CD4-positive, alpha-beta T cell (primary cell): ENCODE measurements around the gene DNMT3A. TPM values are rescaled to one million over a fixed set of nuclear protein-coding genes. Genes with fewer than 3 reads are reported as not detected.

Source experiments
- ATAC-seq: fragments of 200-7000 bp; cut with Tn5 transposase; one replicate; pipeline ENCODE4 v1.10.0; 2022; ENCODE audit warnings: mild to moderate bottlenecking; ENCODE audit not compliant: poor library complexity
- CTCF ChIA-PET: fragments of 350-600 bp; sonication (Branson Sonifier 250); formaldehyde crosslinking; loops from one replicate; lab custom pipeline; 2021; ENCODE audit warnings: antibody characterized with exemption, inconsistent platforms; lab: Charles Lee
- POLR2A ChIA-PET: fragments of 350-600 bp; sonication (Branson Sonifier 250); formaldehyde crosslinking; loops from one replicate; lab custom pipeline; 2021; ENCODE audit warnings: antibody characterized with exemption, inconsistent platforms; lab: Charles Lee
- DNase-seq, 14 experiments: peaks; one replicate each; pipeline ENCODE4 v3.0.0-alpha.2; 2013 to 2020; ENCODE audit warnings: mixed read lengths in 2 of 14
- H3K27ac ChIP-seq, 2 donors: one replicate each; pipeline versions ENCODE4 v1.5.1 to v1.7.0; 2013; ENCODE audit warnings: low read length in 2 of 2, low read depth in 1 of 2, mild to moderate bottlenecking in 1 of 2
- H3K27me3 ChIP-seq, 2 experiments: 1 replicate in 1 of 2; 2 replicates in 1 of 2; pipeline versions ENCODE4 v1.6.1 to v1.7.0; 2013; ENCODE audit warnings: low read length in 2 of 2, control low read depth in 1 of 2, mild to moderate bottlenecking in 1 of 2, moderate library complexity in 1 of 2; ENCODE audit not compliant: insufficient read depth in 2 of 2, control insufficient read depth in 1 of 2
- H3K36me3 ChIP-seq: one replicate; pipeline ENCODE4 v1.6.1; 2013; ENCODE audit warnings: low read length, control low read depth; ENCODE audit not compliant: insufficient read depth
- H3K4me1 ChIP-seq: one replicate; pipeline ENCODE4 v1.6.1; 2013; ENCODE audit warnings: low read length, control low read depth; ENCODE audit not compliant: insufficient read depth
- H3K4me3 ChIP-seq: one replicate; pipeline ENCODE4 v1.5.1; 2013; ENCODE audit warnings: mild to moderate bottlenecking, low read length, moderate library complexity
- H3K9me3 ChIP-seq, 2 experiments: 1 replicate in 1 of 2; 2 replicates in 1 of 2; pipeline versions ENCODE4 v1.6.1 to v1.7.0; 2013; ENCODE audit warnings: low read length in 2 of 2, mild to moderate bottlenecking in 2 of 2, control low read depth in 1 of 2, moderate library complexity in 1 of 2; ENCODE audit not compliant: control insufficient read depth in 1 of 2, insufficient read depth in 1 of 2
- H3K27ac Mint-ChIP-seq: one replicate; pipeline ENCODE4 v1.8.0; 2020; ENCODE audit warnings: mixed read lengths
- H3K27me3 Mint-ChIP-seq: one replicate; pipeline ENCODE4 v1.8.0; 2021; ENCODE audit warnings: mixed read lengths
- H3K36me3 Mint-ChIP-seq: one replicate; pipeline ENCODE4 v1.8.0; 2021; ENCODE audit warnings: low read depth, mixed read lengths
- H3K4me1 Mint-ChIP-seq: one replicate; pipeline ENCODE4 v1.8.0; 2021; ENCODE audit warnings: low read depth, mixed read lengths
- H3K4me3 Mint-ChIP-seq: one replicate; pipeline ENCODE4 v1.8.0; 2020; ENCODE audit warnings: mild to moderate bottlenecking, mixed read lengths
- H3K9me3 Mint-ChIP-seq: one replicate; pipeline ENCODE4 v1.8.0; 2020; ENCODE audit warnings: mixed read lengths
- intact Hi-C, 2 experiments: fragments of 100-400 bp; cut with DNase I in 1 of 2; cut with micrococcal nuclease in 1 of 2; formaldehyde crosslinking; loops; one replicate each; pipeline versions ENCODE4 v1.15.1 to v1.9.0; 2023 to 2025; cut with DNase I, micrococcal nuclease
- total RNA-seq, 174 experiments: library from RNA in 2 of 174; stranded (reverse) in 2 of 174; gene quantifications; one replicate each; pipeline ENCODE4 v1.2.3 and lab custom pipeline; 2021 to 2026
- TF ChIP-seq, protein P1 (sequence below): fragments of 200-600 bp; IDR thresholded peaks from one replicate; pipeline ENCODE4 v1.8.0; 2022; ENCODE audit warnings: antibody characterized with exemption, mild to moderate bottlenecking

The DNMT3A gene
- total RNA-seq, 2 experiments from 2014 or later: 57.1 to 62.1 TPM

DNA sequence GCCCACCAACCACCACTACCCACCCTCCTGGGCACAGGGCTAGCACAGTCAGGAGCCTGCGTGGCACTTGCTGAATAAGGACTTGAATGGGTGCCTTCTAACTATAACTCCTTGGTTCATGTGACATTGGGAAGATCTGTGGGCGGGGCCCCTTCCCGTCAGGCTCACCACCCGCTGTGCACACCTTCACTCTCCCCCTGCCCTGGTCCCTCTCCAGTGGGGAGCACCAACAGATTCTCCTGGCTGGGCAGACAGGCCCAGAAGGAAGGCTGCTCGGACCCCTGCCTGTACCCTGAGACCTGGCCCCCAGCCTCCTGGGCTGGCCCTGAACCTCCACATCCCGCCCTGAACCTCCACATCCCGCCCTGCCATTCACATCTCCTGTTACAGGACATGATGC lies 139.9 kb downstream of the DNMT3A start:
- Histone ChIP-seq H3K4me1 (peaks cover 13% of the 10 kb centered on the region), H3K36me3 (no peaks in the 10 kb centered on the region), H3K4me3 (no peak overlapping the region), H3K9me3 (no peaks in the 10 kb centered on the region), H3K27ac (no peak overlapping the region), H3K27me3 (no peaks in the 10 kb centered on the region)
- Mint-ChIP-seq H3K27ac (no peak overlapping the region), H3K36me3 (no peaks in the 10 kb centered on the region), H3K4me1 (peaks cover 10% of the 10 kb centered on the region), H3K4me3 (no peak overlapping the region), H3K27me3 (no peaks in the 10 kb centered on the region), H3K9me3 (no peaks in the 10 kb centered on the region)
- ChIA-PET POLR2A (no interaction called here), CTCF (no interaction called here)
- TF ChIP-seq, protein P1, sequence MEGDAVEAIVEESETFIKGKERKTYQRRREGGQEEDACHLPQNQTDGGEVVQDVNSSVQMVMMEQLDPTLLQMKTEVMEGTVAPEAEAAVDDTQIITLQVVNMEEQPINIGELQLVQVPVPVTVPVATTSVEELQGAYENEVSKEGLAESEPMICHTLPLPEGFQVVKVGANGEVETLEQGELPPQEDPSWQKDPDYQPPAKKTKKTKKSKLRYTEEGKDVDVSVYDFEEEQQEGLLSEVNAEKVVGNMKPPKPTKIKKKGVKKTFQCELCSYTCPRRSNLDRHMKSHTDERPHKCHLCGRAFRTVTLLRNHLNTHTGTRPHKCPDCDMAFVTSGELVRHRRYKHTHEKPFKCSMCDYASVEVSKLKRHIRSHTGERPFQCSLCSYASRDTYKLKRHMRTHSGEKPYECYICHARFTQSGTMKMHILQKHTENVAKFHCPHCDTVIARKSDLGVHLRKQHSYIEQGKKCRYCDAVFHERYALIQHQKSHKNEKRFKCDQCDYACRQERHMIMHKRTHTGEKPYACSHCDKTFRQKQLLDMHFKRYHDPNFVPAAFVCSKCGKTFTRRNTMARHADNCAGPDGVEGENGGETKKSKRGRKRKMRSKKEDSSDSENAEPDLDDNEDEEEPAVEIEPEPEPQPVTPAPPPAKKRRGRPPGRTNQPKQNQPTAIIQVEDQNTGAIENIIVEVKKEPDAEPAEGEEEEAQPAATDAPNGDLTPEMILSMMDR: no peak
- DNase-seq: no peak
- no peak for ATAC-seq
- intact Hi-C loops: no loop called here

DNA sequence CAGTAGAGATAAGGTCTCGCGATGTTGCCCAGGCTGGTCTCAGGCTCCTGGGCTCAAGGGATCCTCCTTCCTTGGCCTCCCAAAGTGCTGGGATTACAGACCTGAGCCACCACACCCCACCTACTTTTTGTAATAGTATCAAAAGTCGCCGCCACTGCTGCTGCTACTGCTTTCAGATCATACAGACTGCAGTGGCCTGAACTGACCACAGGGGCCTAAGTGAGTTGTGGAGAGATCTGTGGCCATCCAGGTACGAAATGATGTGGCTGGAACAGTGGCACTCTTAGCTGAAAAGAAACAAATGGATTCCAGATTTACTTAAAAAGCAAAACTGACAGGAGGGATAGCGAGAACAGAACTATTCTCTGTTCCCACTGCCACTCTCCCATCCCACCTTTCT lies 140.5 kb downstream of the DNMT3A start:
- Mint-ChIP-seq H3K27ac (no peak overlapping the region), H3K4me3 (no peak overlapping the region), H3K36me3 (no peaks in the 10 kb centered on the region), H3K4me1 (peaks cover 14% of the 10 kb centered on the region), H3K27me3 (no peaks in the 10 kb centered on the region), H3K9me3 (no peaks in the 10 kb centered on the region)
- Histone ChIP-seq H3K4me1 (peaks cover 15% of the 10 kb centered on the region), H3K4me3 (no peak overlapping the region), H3K36me3 (no peaks in the 10 kb centered on the region), H3K9me3 (no peaks in the 10 kb centered on the region), H3K27ac (no peak overlapping the region), H3K27me3 (no peaks in the 10 kb centered on the region)
- ATAC-seq: no peak
- intact Hi-C loops: no loop called here
- CTCF ChIA-PET: no interaction called here
- no peak for DNase-seq
- POLR2A ChIA-PET: no interaction called here
- TF ChIP-seq, protein P1: no peak

DNA sequence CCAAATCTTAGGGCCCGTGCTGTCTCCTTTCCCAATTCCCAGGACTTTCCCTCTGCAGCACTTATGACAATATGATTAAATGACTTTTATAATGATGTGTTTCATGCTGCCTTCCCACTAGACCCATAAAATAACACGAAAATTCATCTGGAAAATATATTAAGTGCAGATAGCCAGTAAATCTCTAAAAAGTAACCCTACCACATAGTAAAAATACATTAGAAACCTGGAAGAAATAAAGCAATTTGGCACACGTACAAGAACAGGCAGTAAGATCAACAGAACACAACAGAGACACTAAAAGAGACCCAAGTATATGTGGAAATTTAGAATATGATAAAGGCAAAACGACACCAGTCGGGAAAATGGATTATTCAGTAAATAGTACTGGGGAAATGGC lies 143.1 kb downstream of the DNMT3A start:
- TF ChIP-seq, protein P1: no peak
- ChIA-PET POLR2A (interaction anchor here (0.6 kb wide), 1 partner anchor 206 kb away, joined by 3 read pairs; no protein-coding TSS in a partner anchor), CTCF (no interaction called here)
- Histone ChIP-seq H3K27ac (no peak overlapping the region), H3K27me3 (no peaks in the 10 kb centered on the region), H3K36me3 (no peaks in the 10 kb centered on the region), H3K4me3 (no peak overlapping the region), H3K4me1 (peaks cover 20% of the 10 kb centered on the region), H3K9me3 (no peaks in the 10 kb centered on the region)
- no peak for ATAC-seq
- peaks cover 18% of the 10 kb centered on the region for H3K4me1 Mint-ChIP-seq
- intact Hi-C loops: loop anchor here in 1 of 2 experiments (5.0 kb wide), 1 partner anchor 786 kb away; no protein-coding TSS in a partner anchor
- DNase-seq: no peak
- H3K27me3 Mint-ChIP-seq: no peaks in the 10 kb centered on the region
- H3K36me3 Mint-ChIP-seq: no peaks in the 10 kb centered on the region
- H3K4me3 Mint-ChIP-seq: no peak overlapping the region
- H3K9me3 Mint-ChIP-seq: no peaks in the 10 kb centered on the region
- H3K27ac Mint-ChIP-seq: no peak overlapping the region
